GM12872 (cell line): ENCODE results near the gene CLOCK.

ENCODE experiments used
- CTCF ChIP-seq: IDR thresholded peaks from 3 replicates; pipeline ENCODE4 v1.5.1; 2011; ENCODE audit warnings: low read depth, mild to moderate bottlenecking, low read length, moderate library complexity; ENCODE audit not compliant: insufficient read depth

Gene CLOCK

GRCh38 chr4:55500072-55500471 lies 46.6 kb downstream of the CLOCK start:
- no peak for TF ChIP-seq CTCF

- TF ChIP-seq CTCF, result no peak
Observed at GRCh38 chr4:55499495-55499894, 47.2 kb downstream of the CLOCK start.

GRCh38 chr4:55498051-55498450 lies 48.7 kb downstream of the CLOCK start:
- TF ChIP-seq CTCF, result no peak

- no peak for TF ChIP-seq CTCF
Observed at GRCh38 chr4:55491486-55491885, 55.2 kb downstream of the CLOCK start.

- no peak for TF ChIP-seq CTCF
Observed at GRCh38 chr4:55488716-55489115, 58.0 kb downstream of the CLOCK start.

GRCh38 chr4:55485821-55486220 lies 60.9 kb downstream of the CLOCK start:
- TF ChIP-seq CTCF, result no peak

- no peak for TF ChIP-seq CTCF
Observed at GRCh38 chr4:55483315-55483714, 63.4 kb downstream of the CLOCK start.
